ENCODE measurements around the gene TNPO3.
"Not testable (repeated sequence)": the region's sequence is repeated elsewhere in the genome, so short reads cannot be mapped to it uniquely, and the experiment has no call there.

TNPO3 gene

DNA sequence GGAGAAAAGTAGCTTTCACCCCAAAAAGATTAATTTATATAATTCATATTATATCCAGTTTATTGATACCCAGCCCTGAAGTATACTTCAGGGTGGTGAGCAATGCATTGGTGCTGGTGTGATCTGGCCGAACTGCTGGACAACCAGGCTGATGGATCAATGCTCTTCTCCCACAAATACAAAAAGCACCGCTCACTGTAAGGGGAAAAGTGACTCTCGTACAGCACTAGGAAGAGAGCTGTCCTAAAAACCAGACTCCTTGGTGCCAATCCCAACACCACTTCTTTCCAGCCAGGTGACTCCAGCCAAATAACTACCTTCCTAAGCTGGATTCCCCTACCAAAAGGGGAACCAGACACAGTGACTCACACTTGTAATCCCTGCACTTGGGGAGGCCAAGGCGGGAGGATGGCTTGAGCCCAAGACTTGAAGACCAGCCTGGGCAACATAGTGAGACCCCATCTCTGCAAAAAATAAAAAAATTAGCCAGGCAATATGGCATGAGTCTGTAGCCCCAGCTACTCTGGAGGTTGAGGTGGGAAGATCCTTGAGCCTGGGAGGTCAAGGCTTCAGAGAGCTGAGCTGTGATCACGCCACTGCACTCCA lies 13.1 kb upstream of the TNPO3 start:
- DNase-seq: no peak

DNA sequence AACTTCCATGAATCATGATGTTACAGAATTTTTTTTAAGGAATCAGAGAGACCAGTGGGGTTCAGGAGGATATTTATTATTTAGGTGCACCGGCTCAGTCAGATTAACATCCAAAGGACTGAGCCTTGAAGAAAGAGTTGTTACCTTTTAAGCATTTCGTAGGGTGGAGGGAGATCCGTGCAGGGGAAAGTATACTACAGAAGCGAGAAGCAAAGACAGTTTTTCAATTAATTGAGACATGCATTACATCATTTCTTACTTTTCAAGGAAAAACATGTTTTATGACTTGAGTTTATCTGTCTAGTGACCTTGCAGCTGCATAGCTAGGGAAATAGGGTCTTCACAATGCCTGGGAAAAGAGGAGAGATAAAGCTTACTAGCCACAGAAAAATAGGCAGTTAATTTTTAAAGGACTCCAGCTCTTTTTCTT lies 12.2 kb upstream of the TNPO3 start:
- DNase-seq: not testable (repeated sequence)

GRCh38 chr7:129066290-129067131 lies 11.6 kb upstream of the TNPO3 start:
- DNase-seq: no peak

DNA sequence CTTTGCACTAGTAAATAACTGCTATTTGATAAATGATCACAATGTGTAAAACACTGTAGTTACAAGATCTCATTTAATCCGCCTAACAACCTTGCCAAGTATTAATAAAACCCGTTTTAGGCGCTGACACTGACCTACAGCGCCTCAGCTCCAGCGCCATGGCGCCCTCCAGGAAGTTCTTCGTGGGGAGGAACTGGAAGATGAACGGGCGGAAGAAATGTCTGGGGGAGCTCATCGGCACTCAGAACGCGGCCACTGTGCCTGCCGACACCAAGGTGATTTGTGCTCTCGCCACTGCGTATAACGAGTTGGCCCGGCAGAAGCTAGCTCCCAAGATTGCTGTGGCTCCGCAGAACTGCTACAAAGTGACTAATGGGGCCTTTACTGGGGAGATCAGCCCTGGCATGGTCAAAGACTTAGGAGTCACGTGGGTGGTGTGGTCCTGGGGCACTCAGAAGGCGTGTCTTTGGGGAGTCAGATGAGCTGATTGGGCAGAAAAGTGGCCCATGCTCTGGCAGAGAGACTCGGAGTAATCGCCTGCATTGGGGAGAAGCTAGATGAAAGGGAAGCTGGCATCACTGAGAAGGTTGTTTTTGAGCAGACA lies 1.1 kb upstream of the TNPO3 start:
- DNase-seq: no peak

GRCh38 chr7:129055294-129055816 lies 444 bp upstream of the TNPO3 start:
- no peak for DNase-seq

GRCh38 chr7:129053938-129054437 lies 923 bp downstream of the TNPO3 start:
- no peak for DNase-seq

GRCh38 chr7:129052441-129052840 lies 2.5 kb downstream of the TNPO3 start:
- no peak for DNase-seq

DNA sequence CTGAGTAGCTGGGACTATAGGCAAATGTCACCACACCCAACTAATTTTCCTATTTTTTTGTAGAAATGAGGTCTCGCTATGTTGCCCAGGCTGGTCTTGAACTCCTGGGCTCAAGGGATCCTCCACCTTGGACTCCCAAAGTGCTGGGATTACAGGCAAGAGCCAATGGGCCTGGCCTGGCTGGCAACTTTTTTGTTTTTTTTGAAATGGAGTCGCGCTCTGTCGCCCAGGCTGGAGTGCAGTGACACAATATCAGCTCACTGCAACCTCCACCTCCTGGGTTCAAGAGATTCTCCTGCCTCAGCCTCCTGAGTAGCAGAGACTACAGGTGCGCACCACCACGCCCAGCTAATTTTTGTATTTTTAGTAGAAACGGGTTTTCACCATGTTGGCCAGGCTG lies 3.5 kb downstream of the TNPO3 start:
- not testable (repeated sequence) for DNase-seq

GRCh38 chr7:129047761-129048160 lies 7.2 kb downstream of the TNPO3 start:
- DNase-seq: no peak

DNA sequence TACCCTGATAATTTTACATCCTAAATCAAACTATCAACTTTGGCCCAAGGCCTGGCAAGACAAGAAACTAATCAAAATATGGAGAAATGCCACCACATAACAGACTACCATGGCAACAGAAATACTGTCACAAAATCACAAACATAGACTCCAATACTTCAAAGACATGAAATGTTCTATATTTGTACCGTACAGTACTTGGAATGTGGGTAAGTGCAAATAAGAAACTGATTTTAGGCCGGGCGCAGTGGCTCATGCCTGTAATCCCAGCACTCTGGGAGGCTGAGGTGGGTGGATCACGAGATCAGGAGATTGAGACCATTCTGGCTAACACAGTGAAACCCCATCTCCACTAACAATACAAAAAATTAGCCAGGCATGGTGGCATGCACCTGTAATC lies 9.2 kb downstream of the TNPO3 start:
- no peak for DNase-seq

DNA sequence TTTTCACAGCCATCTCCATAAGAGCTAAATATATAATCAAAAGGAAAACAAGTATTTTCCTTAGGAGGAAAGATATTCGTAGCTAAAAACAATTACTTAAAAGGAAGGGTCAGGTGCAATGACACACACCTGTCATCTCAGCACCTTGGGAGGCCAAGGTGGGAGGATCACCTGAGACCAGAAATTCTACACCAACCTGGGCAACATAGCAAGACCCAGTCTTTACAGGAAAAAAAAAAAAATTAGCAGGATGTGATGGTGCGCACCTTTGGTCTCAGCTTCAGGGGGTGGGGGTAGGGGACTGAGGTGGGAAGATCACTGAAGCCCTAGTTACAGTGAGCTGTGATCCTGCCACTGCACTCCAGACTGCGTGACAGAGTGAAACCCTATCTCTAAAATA lies 11.9 kb downstream of the TNPO3 start:
- DNase-seq: no peak

- no peak for DNase-seq
Measured at GRCh38 chr7:129041142-129042085, 13.5 kb downstream of the TNPO3 start.

GRCh38 chr7:129038468-129038867 lies 16.4 kb downstream of the TNPO3 start:
- DNase-seq: not testable (repeated sequence)

DNA sequence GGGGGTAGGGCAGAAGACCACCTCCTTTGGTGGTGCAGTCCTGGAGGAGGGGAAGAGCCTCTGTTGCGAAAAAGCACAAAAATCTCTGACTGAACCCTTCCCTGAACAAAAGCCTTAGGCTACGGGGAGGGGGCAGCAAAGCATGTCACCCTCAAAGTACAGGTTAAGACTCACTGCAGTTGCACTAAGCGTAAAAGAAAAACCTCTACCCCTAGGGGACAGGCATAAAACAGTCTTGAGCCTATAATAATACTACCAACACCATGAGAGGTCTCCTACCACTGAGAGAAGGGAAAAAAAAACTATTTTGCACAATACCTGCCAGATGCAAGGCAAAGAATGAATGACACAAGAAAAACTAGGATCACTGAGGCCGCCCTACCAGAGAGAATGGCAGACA lies 17.3 kb downstream of the TNPO3 start:
- DNase-seq: no peak

GRCh38 chr7:129032017-129032416 lies 22.9 kb downstream of the TNPO3 start:
- no peak for DNase-seq

DNA sequence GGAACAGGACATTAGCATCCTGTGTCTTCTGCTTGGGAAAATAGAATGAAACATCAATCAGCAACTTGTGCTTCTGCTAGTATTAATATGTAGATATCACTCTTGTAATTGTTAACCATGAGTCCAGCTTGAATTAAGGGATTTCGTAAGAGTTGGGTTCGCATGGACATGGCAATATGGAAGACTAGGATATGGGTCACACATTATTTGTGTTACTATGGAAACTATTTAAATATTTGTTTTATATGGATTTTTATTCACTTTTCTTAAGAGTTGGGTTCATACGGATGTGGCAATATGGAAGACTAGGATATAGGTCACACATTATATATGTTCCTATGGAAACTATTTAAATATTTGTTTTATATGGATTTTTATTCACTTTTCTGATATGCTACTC lies 24.5 kb downstream of the TNPO3 start:
- DNase-seq: no peak

DNA sequence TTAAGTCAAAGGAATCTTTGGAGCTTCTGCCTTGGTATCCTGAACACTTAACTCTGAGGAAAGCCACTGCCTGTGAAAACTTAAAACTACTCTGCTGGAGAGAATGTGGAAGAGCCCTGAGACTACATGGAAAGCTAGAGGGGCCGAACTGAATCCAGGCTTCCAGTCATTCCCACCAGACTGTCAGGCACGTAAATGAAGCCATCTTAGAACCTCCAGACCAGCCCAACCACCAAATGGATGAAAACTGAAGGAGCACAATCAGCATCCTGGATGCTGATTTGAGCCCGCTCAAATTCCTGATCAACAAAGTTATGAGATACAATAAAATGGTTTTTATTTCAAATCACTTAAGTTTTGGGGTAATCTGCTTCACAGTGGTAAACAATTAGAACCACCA lies 30.8 kb downstream of the TNPO3 start:
- DNase-seq: no peak

DNA sequence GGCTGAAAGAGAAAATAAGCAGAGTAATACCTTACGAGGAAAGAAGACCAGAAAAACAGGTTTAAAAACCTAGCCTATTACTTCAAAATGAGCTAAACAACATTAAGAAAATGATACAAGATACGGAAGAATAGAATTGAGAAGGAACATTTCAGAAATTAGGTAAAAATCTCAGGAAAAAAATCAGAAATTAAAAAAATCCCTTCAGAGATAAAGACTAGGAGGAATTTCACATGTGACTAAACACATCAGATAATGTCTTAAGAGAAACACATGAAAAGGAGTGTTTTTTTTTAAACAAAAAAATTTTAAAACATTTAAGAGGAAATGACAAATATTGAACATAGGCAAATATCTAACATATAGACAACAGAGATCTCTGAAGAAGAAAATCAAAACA lies 33.3 kb downstream of the TNPO3 start:
- no peak for DNase-seq

DNA sequence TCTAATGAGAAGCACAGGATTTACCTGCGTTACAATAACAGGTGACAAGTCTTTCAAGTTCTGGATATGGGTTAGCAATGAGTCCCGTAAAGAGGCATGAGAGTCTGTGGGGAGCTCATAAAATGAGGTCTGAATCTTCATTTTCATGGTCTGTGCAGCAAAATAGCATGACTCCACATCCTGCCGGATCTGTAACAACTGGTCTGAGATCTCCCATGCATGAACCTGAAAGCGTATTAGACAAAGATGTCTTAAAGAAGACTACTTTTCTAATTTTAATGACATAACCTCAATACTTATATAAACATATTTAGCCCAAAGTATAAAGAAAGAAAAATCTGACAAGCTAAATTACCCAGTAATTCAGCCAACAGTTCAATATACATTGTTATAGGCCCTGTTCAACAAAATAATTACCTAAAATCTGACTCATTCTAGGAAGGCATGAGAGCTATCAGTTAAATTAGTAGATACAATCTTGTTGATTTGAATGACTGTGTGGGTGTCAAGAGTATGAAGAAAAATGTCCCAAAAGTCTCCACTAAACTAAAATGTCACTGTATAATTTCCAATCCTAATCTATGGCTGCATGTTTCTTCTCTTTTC lies 36.9 kb downstream of the TNPO3 start:
- no peak for DNase-seq

DNA sequence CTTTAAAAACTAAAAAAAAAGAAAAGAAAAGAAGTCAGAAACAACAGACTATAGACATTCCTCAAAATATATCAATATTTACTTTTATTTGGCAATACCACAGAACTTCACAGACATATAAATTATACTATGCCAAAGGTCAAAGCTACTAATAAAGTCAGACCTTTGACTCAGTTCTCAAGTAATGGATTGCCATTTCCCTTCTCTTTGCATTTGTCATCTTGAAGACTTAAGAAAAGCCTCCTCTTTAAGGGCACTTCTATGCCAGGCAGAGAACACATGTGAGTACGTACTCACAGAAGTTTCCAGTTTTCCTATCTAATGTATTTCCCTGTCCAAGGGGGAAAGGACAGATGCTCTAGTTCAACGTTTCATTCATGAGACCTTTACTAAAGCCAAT lies 37.6 kb downstream of the TNPO3 start:
- DNase-seq: no peak

DNA sequence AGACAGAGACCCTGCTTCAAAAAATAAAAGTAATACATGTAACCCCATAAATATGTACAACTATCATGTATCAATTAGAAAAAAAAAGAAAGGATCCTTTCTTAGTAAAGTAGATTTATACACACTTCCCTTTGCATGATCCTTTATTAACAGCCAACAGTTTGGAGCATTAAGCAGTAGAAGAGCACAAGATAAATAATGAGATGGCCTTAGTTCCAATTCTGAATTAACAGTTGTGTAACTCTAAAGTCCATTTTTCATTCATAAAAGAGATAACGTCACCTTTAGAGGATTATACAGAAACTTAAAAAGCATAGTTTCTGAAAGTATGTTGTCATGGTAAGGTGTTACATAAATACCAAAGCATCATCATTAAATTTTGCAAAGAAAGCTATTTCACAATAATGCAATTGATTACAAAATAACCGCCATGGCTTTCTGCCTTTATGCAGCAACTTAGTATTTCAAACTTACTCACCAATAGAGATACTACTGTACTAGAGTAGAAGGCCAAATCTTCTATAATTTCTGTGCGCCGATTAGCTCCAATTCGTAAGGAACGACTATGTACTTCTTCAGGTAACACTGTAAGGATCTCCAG lies 40.3 kb downstream of the TNPO3 start:
- no peak for DNase-seq
